Loucy (cell line): ENCODE data around the gene MINDY4.

Source experiments
- CTCF ChIP-seq: fragments of 200-600 bp; sonication (generic); conservative IDR thresholded peaks from 2 replicates; pipeline ENCODE4 v1.5.1; 2014; ENCODE audit warnings: mild to moderate bottlenecking, antibody characterized with exemption, low read length
- EZH2phosphoT487 ChIP-seq: fragments of 200-600 bp; IDR thresholded peaks from 2 replicates; pipeline ENCODE4 v1.6.1; 2018; ENCODE audit warnings: antibody characterized with exemption, mild to moderate bottlenecking, moderate library complexity, borderline replicate concordance

GRCh38 chr7:30922596-30922995 is 151.4 kb downstream of the MINDY4 start:
- TF ChIP-seq CTCF = no peak
- no peak for TF ChIP-seq EZH2phosphoT487
